Measurements from ENCODE around the gene VWC2L. TPM values are rescaled to one million over a fixed set of nuclear protein-coding genes. Genes with fewer than 3 reads are reported as not detected.

The VWC2L gene
- total and polyA plus RNA-seq, 4 donors, result not detected

- H3K4me1 ChIP-seq (ENCODE audit: control insufficient read depth in 4 of 4, insufficient read depth in 4 of 4, low read length in 3 of 4), result no peaks in the 10 kb centered on the region
- H3K9me3 ChIP-seq (ENCODE audit: control insufficient read depth in 4 of 4, low read length in 3 of 4), result no peaks in the 10 kb centered on the region
- H3K4me3 ChIP-seq (ENCODE audit: low read depth in 1 of 3, low read length in 3 of 3), result no peak overlapping the region
These were observed 21.5 kb upstream of the VWC2L start for GRCh38 chr2:214389334-214389733.

GRCh38 chr2:214393796-214394195 lies 17.1 kb upstream of the VWC2L start:
- no peak overlapping the region for H3K4me3 ChIP-seq (ENCODE audit: low read depth in 1 of 3, low read length in 3 of 3)
- H3K36me3 ChIP-seq (ENCODE audit: control insufficient read depth in 4 of 4, insufficient read depth in 3 of 4, low read depth in 1 of 4, low read length in 3 of 4), result no peaks in the 10 kb centered on the region
- no peak overlapping the region for H3K27ac ChIP-seq (ENCODE audit: low read depth in 1 of 2, low read length in 2 of 2)
- no peak for DNase-seq (ENCODE audit: low spot score)
- peaks cover 0 to 6% (median 2%) of the 10 kb centered on the region in 4 donors for H3K4me1 ChIP-seq (ENCODE audit: control insufficient read depth in 4 of 4, insufficient read depth in 4 of 4, low read length in 3 of 4)
- H3K9ac ChIP-seq (ENCODE audit: low read depth in 1 of 2, low read length in 2 of 2), result no peak overlapping the region
- H3K27me3 ChIP-seq (ENCODE audit: control insufficient read depth in 4 of 4, insufficient read depth in 4 of 4, low read length in 3 of 4), result no peaks in the 10 kb centered on the region
- no peaks in the 10 kb centered on the region for H3K9me3 ChIP-seq (ENCODE audit: control insufficient read depth in 4 of 4, low read length in 3 of 4)
- no peak for TF ChIP-seq JUND (IDR thresholded peaks at IDR 0.05)
- no peak for TF ChIP-seq ATF3 (IDR thresholded peaks at IDR 0.05)
- TF ChIP-seq RAD21 (IDR thresholded peaks at IDR 0.05), result no peak
- no peak for TF ChIP-seq CTCF (IDR thresholded peaks at IDR 0.05; ENCODE audit: low read depth, low read length, missing input control)
- TF ChIP-seq REST (IDR thresholded peaks at IDR 0.05), result no peak
- TF ChIP-seq FOXA1 (IDR thresholded peaks at IDR 0.05), result no peak
- TF ChIP-seq MAX (IDR thresholded peaks at IDR 0.05), result no peak

More at GRCh38 chr2:214389334-214389733, 21.5 kb upstream of the VWC2L start:
- H3K9ac ChIP-seq (ENCODE audit: low read depth in 1 of 2, low read length in 2 of 2), result no peak overlapping the region
- no peak for DNase-seq (ENCODE audit: low spot score)
- H3K27me3 ChIP-seq (ENCODE audit: control insufficient read depth in 4 of 4, insufficient read depth in 4 of 4, low read length in 3 of 4), result no peaks in the 10 kb centered on the region
- TF ChIP-seq CTCF (IDR thresholded peaks at IDR 0.05; ENCODE audit: low read depth, low read length, missing input control) (no peak), NR2F2 (IDR thresholded peaks at IDR 0.05) (no peak), FOXA2 (IDR thresholded peaks at IDR 0.05) (no peak), HNF4G (IDR thresholded peaks at IDR 0.05) (no peak), RXRA (IDR thresholded peaks at IDR 0.05) (no peak), TAF1 (conservative IDR thresholded peaks at IDR 0.05) (no peak), HNF4A (conservative IDR thresholded peaks at IDR 0.05) (no peak), FOXA1 (IDR thresholded peaks at IDR 0.05) (no peak), ATF3 (IDR thresholded peaks at IDR 0.05) (no peak), YY1 (IDR thresholded peaks at IDR 0.05) (no peak), SP1 (IDR thresholded peaks at IDR 0.05) (no peak), REST (IDR thresholded peaks at IDR 0.05) (no peak), GABPA (IDR thresholded peaks at IDR 0.05 in 1 of 2, conservative IDR thresholded peaks at IDR 0.05 in 1 of 2) (no peak)
- no peaks in the 10 kb centered on the region for H3K36me3 ChIP-seq (ENCODE audit: control insufficient read depth in 4 of 4, insufficient read depth in 3 of 4, low read depth in 1 of 4, low read length in 3 of 4)
- H3K27ac ChIP-seq (ENCODE audit: low read depth in 1 of 2, low read length in 2 of 2), result no peak overlapping the region
